HG03280 (cell line): ENCODE data around the gene NT5C2.
A peak's percentile ranks its signal among the peaks of the same experiment; 100 is the strongest.

ENCODE experiments used
- ATAC-seq: cut with Tn5 transposase; IDR thresholded peaks from one replicate; pipeline ENCODE4 v1.9.1; 2021; ENCODE audit warnings: mild to moderate bottlenecking, moderate library complexity; ENCODE audit not compliant: unreplicated experiment

The NT5C2 gene

GRCh38 chr10:103066141-103067098 is 126.7 kb downstream of the NT5C2 start:
- no peak for ATAC-seq

- ATAC-seq: no peak
These were observed 128.1 kb downstream of the NT5C2 start for GRCh38 chr10:103064956-103065355.

GRCh38 chr10:103062854-103063590 is 130.1 kb downstream of the NT5C2 start:
- ATAC-seq: no peak

- no peak for ATAC-seq
These were observed 132.5 kb downstream of the NT5C2 start for GRCh38 chr10:103060575-103060974.

GRCh38 chr10:103058034-103058433 is 135.0 kb downstream of the NT5C2 start:
- ATAC-seq: no peak

- no peak for ATAC-seq
These were observed 138.0 kb downstream of the NT5C2 start for GRCh38 chr10:103055105-103055504.

GRCh38 chr10:103054621-103055020 is 138.5 kb downstream of the NT5C2 start:
- no peak for ATAC-seq

GRCh38 chr10:103053659-103054581 is 139.2 kb downstream of the NT5C2 start:
- ATAC-seq: peak; percentile 65

GRCh38 chr10:103049237-103049636 is 143.8 kb downstream of the NT5C2 start:
- no peak for ATAC-seq

- no peak for ATAC-seq
These were observed 145.7 kb downstream of the NT5C2 start for GRCh38 chr10:103047381-103047780.

- ATAC-seq: no peak
These were observed 147.1 kb downstream of the NT5C2 start for GRCh38 chr10:103045961-103046360.

GRCh38 chr10:103044942-103045489 is 148.1 kb downstream of the NT5C2 start:
- ATAC-seq: no peak

GRCh38 chr10:103042908-103043307 is 150.2 kb downstream of the NT5C2 start:
- ATAC-seq: no peak

- ATAC-seq: no peak
These were observed 150.9 kb downstream of the NT5C2 start for GRCh38 chr10:103042129-103042528.

GRCh38 chr10:103041391-103041790 is 151.7 kb downstream of the NT5C2 start:
- ATAC-seq: no peak

GRCh38 chr10:103040418-103040817 is 152.7 kb downstream of the NT5C2 start:
- ATAC-seq: no peak

- no peak for ATAC-seq
These were observed 154.5 kb downstream of the NT5C2 start for GRCh38 chr10:103038570-103038969.
